NCI-H1105 treated with DMSO at 0.1 percent for 48 hours (cell line): ENCODE measurements around the gene CDC40.
"Not testable (repeated sequence)": the region's sequence is repeated elsewhere in the genome, so short reads cannot be mapped to it uniquely, and the experiment has no call there.

ENCODE experiments used
- DNase-seq: peaks from one replicate; lab custom pipeline; 2025; lab: John Stamatoyannopoulos, UW

Gene CDC40

GRCh38 chr6:110270165-110270564 is 89.9 kb downstream of the CDC40 start:
- no peak for DNase-seq

GRCh38 chr6:110271732-110272022 is 91.5 kb downstream of the CDC40 start:
- DNase-seq: no peak

GRCh38 chr6:110272781-110273180 is 92.6 kb downstream of the CDC40 start:
- DNase-seq: not testable (repeated sequence)

- no peak for DNase-seq
These were observed 97.0 kb downstream of the CDC40 start for GRCh38 chr6:110277100-110277665.
